LNCaP clone FGC (cell line): ENCODE measurements around the gene MNT.

ENCODE experiments used
- DNase-seq: peaks from one replicate; pipeline ENCODE4 v3.0.0-alpha.2; 2011; ENCODE audit warnings: low read depth
- H3K4me3 ChIP-seq: 2 replicates; pipeline ENCODE4 v1.5.1; 2011; ENCODE audit warnings: mild to moderate bottlenecking, low read depth, low read length, control low read depth
- TF ChIP-seq, protein P1 (sequence below): IDR thresholded peaks from 2 replicates; pipeline ENCODE4 v1.5.1; 2012; ENCODE audit warnings: mild to moderate bottlenecking; ENCODE audit not compliant: control insufficient read depth, insufficient read depth; ENCODE audit errors: extremely low read depth

MNT gene

DNA sequence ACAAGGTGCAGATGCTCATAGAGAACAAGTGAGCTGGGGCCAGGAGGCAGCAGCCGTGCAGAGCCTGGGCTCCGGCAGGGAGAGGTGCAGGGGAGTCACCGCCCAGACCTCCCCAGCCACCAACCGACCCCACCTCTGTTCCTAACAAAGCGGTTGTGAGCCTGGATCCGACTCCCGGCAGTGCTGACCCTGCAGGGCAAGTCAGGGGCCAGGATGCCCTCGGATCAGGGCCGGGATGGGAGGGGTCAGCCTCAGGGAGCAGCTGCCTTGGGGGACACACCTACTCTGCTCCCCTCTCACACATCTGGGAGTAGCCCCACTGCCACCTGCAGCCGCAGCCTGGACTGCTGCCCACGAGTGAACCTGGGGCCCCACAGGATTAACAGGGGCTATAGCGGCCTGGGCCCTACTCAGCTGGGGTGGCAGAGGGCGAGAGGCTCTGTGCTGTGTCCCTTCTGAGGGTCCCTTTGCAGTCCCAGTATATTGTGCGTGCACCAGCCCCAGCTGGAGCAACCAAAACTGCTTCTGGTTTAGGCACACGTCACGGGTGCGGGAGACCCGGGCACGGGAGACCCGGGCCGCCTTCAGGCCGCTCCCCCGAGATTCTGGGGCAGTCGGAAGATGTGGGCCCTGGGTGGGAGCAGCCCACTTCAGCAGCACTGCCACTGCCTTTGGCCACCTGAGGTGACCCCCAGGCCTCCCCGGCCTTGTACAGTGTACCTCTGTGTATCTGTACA, 21.2 kb downstream of the MNT start:
- no peak for DNase-seq
- H3K4me3 ChIP-seq = no peak overlapping the region
- TF ChIP-seq, protein P1, sequence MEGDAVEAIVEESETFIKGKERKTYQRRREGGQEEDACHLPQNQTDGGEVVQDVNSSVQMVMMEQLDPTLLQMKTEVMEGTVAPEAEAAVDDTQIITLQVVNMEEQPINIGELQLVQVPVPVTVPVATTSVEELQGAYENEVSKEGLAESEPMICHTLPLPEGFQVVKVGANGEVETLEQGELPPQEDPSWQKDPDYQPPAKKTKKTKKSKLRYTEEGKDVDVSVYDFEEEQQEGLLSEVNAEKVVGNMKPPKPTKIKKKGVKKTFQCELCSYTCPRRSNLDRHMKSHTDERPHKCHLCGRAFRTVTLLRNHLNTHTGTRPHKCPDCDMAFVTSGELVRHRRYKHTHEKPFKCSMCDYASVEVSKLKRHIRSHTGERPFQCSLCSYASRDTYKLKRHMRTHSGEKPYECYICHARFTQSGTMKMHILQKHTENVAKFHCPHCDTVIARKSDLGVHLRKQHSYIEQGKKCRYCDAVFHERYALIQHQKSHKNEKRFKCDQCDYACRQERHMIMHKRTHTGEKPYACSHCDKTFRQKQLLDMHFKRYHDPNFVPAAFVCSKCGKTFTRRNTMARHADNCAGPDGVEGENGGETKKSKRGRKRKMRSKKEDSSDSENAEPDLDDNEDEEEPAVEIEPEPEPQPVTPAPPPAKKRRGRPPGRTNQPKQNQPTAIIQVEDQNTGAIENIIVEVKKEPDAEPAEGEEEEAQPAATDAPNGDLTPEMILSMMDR = no peak

DNA sequence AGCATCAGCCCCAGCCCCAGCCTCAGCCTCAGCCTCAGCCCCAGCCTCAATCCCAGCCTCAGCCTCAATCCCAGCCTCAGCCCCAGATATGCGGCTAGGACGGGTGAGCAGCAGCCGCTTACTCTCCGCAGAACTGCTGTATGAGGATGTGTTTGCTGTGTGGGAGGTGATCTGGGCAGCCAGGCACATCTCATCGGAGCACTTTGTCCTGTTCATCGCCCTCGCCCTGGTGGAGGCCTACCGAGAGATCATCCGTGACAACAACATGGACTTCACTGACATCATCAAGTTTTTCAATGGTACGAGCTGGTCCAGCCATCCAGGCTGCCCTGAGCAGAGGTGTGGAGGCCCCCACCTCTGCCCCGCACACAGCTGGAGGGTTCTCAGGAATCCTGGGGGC, 22.0 kb downstream of the MNT start:
- no peak overlapping the region for H3K4me3 ChIP-seq
- TF ChIP-seq, protein P1 = no peak
- DNase-seq = no peak

DNA sequence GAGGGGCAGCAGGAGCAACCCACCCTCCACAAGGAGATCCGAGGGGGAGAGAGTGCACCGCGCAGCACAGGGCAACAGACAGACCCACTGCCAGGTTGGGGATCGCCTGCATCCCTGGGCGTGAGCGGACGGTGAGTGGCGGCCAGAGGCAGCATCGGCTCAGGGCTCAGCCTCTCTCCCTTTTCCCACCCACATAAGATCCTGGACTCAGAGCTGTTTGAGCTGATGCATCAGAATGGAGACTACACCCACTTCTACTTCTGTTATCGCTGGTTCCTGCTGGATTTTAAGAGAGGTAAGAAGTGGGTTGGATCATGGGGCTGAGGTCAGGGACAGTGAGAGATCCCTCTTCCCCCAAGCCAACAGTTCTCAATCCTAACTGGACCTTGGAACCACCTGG, 23.2 kb downstream of the MNT start:
- DNase-seq = no peak
- H3K4me3 ChIP-seq = no peak overlapping the region
- TF ChIP-seq, protein P1 = no peak

DNA sequence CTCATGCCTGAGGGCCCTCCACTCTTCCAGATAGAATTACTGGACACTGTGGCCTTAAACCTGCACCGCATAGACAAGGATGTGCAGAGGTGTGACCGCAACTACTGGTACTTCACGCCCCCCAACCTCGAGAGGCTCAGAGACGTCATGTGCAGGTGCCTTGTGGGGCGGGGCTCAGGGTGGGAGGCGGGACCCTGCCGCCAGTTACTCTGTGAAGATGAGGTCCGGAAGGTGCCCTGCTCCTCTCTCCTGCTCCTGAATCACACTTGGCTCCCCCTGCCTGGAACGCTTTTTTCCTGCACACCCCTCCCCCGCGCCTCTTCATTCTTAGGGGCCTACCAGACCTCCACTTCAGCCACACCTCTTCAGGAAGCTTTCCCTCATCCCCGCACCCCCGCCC, 24.8 kb downstream of the MNT start:
- no peak overlapping the region for H3K4me3 ChIP-seq
- TF ChIP-seq, protein P1 = no peak

DNA sequence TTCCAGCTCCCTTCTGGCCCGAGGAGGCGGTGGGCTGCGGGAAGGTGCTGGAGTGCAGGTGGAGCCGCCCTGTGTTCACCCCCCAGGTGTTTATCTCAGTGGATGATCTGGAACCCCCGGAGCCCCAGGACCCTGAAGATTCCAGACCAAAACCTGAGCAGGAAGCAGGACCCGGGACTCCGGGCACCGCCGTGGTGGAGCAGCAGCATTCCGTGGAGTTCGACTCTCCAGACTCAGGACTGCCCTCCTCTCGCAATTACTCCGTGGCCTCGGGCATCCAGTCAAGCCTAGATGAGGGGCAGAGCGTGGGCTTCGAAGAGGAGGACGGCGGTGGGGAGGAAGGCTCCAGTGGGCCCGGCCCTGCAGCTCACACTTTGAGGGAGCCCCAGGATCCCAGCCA, 25.5 kb downstream of the MNT start:
- TF ChIP-seq, protein P1 = no peak
- no peak overlapping the region for H3K4me3 ChIP-seq
- DNase-seq = no peak

More for the DNA sequence above, 24.8 kb downstream of the MNT start:
- no peak for DNase-seq

DNA sequence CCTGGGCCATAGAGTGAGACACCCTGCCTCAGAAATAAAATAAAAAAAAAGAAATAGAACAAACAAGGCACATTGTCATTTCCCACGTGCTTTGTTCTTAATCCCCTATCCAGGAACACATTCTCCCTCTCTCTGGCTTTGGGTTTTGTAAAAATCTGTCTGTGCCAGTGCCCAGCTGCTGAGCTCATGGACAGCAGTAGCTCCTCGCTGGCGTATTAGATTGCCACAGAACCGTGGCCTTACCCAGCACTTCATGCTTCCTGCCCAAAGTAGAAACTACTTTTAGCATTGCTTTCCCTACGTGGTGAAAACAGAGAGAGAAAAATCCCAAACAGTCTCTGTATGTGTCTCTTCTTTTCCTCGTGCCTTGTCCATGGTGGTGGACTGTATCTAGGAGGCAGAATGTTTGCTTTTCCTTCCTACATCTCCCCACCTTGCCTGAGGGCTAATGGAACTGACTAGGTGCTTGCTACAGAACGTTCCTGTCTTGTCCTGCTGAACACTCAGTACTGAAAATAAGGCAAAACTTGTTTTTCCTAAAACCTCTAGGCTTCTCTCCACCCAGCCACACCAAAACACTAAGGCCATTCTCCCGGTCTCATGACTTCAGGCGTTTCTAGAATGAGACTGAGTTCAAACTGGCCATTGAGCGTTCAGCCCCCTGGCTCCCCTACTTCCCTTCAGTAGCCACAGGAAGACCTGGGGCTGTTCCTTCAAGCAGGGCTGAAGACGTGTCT, 26.1 kb downstream of the MNT start:
- H3K4me3 ChIP-seq = no peak overlapping the region
- TF ChIP-seq, protein P1 = no peak
- no peak for DNase-seq
